KBM-7 (cell line): ENCODE measurements around the gene CPB1.
A peak's percentile ranks its signal among the peaks of the same experiment; 100 is the strongest.
"Not testable (repeated sequence)": the region's sequence is repeated elsewhere in the genome, so short reads cannot be mapped to it uniquely, and the experiment has no call there.

Source experiments
- DNase-seq: peaks from one replicate; pipeline ENCODE4 v3.0.0-alpha.2; 2015
- in situ Hi-C: fragments of 300-500 bp; cut with MboI; formaldehyde crosslinking; loops from 2 replicates; pipeline ENCODE4 v1.14.3; 2020; ENCODE audit warnings: low sequenced_read_pairs, low pct_unique_long_range_greater_than_20kb, mixed read lengths

The CPB1 gene

DNA sequence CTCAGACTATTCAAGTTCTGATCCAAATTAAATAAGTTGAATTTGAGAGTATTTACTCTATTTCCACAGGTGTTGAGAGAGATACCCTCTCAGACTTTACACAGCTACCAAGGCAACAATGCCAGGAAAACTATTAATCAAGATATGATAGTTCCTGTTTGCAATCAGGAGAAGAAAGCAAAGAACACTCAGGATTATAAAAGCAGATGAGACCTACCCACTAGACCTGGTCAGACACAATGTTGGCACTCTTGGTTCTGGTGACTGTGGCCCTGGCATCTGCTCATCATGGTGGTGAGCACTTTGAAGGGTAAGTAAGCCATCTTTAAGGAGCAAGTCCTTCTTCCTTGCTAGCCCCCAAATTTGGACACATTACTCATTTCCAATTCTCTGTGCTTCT lies at the start of gene CPB1:
TSS of gene CPB1 (plus strand) at position 227 of the 400 bp plus-strand sequence. CDS start at position 240, 13 bp downstream.
- DNase-seq, result no peak
- in situ Hi-C loops, result no loop called here

DNA sequence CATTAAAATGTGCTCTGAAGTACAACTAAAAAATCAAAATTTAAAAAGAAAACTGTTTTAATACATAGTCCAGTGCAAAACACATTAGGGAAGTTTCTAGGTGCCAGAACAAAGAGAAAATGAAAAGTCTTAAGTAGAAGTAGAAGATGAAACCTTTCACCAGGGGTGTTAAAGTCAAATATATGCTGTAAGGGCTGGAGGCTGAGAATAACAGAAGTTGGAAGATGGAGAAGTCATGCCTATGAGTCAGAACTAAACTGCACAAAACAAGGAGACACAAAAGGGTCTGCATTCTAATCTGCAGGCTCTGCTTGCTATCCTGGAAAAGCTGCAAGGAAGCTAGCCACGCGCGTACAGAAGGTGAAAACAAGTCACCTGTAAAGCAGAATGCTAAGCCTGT lies 48.7 kb upstream of the CPB1 start:
- in situ Hi-C loops, result no loop called here
- no peak for DNase-seq

- in situ Hi-C loops, result not testable (repeated sequence)
- peak; percentile 2 for DNase-seq
These were observed 42.6 kb upstream of the CPB1 start for GRCh38 chr3:148785026-148785425.

DNA sequence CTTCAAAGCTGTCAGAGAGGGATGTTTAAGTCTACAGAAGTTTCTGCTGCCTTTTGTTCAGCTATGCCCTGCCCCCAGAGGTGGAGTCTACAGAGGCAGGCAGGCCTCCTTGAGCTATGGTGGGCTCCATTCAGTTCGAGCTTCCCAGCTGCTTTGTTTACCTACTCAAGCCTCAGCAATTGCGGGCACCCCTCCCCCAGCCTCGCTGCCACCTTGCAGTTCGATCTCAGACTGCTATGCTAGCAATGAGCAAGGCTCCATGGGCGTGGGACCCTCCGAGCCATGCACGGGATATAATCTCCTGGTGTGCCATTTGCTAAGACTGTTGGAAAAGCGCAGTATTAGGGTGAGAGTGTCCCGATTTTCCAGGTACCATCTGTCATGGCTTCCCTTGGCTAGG lies 41.5 kb upstream of the CPB1 start:
- in situ Hi-C loops, DNase-seq: not testable (repeated sequence)

GRCh38 chr3:148789146-148789545 lies 38.5 kb upstream of the CPB1 start:
- DNase-seq, result no peak
- in situ Hi-C loops, result no loop called here

DNA sequence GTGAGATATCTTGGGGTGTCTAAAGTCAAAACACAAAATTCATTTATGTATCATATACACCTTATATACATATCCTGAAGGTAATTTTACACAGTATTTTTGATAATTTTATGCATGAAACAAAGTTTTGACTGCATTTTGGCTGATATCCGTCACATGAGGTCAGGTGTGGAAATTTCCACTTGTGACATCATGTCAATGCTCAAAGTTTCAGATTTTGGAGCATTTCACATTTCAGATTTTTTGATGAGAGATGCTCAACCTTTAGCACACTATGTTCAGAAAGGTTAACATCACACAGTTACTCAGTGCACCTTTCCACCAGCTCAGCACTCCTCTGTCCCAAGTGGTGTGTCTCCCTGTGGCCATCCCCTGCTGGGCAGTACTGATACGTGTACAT lies 37.7 kb upstream of the CPB1 start:
- DNase-seq, result no peak
- in situ Hi-C loops, result no loop called here

- DNase-seq, result no peak
- in situ Hi-C loops, result no loop called here
These were observed 37.2 kb upstream of the CPB1 start for GRCh38 chr3:148790370-148790769.

DNA sequence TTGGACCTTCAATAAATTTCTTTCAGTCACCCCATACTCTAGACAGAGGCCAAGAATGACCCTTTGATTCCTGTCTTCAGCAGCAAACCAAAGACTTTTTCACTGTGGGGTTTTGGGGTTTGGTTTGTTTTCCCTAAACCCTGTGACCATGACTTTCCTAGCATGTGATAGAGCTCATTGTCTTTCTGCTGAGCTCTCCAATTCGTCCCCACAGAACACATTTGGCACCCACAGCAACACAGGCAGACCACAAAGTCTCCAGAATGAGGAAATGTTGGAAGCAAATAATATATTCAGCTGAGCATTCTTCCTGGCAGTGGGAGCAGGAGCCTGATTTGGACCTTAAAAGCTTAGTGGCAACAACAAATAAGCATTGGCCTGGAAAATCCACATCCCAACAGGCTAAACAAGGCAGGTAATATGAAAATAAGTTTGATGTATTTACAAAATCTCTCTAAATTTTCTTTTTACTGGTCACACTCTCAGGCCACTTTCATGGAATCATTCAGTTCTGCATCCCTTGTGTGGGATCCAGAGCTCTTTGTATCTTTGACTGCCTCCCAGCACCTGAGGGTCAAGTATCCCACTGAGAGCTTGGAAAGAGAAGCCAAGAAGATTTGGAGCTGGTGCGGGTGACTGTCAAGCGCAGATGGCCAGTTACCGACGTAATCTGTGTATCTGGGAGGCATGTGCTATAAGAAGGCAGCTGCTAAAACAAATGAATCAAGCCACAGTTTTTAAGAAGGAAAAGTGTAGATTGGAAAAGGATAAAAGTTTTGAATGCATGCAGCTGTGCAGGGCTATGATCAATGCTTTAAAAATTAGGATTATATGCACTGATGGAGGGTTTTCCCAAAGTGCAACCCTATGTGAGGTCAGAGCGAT lies 36.5 kb upstream of the CPB1 start:
- no peak for DNase-seq
- in situ Hi-C loops, result no loop called here

DNA sequence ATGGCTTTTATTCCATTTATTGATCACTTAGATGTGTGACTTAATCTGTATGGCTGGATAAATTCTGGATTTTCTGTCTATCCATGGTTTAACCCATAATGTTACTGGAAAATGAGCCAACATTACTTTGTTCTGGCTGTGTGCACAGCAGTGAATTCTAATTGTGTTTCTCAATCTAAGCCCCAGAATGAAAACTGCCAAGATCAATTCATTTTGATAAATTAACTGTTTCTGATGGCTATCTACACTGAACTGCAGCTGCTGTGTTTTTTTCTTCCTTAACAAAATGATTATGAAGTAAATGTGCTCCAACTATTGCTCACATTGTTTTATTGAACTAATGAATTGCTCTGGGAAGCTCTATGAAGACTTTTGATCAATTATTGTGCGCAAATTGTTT lies 35.7 kb upstream of the CPB1 start:
- in situ Hi-C loops, result no loop called here
- no peak for DNase-seq

- in situ Hi-C loops, result no loop called here
- DNase-seq, result no peak
These were observed 35.1 kb upstream of the CPB1 start for GRCh38 chr3:148792516-148792915.

GRCh38 chr3:148796799-148797198 lies 30.8 kb upstream of the CPB1 start:
- in situ Hi-C loops, result no loop called here

GRCh38 chr3:148797795-148798194 lies 29.8 kb upstream of the CPB1 start:
- DNase-seq, result no peak
- in situ Hi-C loops, result no loop called here

More at GRCh38 chr3:148796799-148797198, 30.8 kb upstream of the CPB1 start:
- no peak for DNase-seq

DNA sequence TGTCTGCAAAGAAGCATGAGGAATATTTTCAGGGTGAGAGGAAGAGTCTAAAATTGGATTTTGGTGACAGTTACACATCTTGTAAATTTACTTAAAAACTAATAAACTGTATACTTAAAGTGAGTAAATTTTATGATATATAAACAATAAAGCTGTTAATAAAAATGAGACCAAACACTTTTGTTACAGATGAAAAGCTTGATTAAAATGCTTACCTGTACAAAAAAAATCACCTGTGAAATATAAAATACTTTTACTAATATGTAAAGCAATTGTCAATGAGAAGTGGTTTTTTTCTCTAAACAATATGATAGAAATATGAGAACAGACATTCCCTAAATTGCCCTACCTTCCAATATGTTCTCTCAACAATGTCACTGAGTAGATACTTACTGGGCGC lies 27.2 kb upstream of the CPB1 start:
- DNase-seq, result no peak
- in situ Hi-C loops, result no loop called here

DNA sequence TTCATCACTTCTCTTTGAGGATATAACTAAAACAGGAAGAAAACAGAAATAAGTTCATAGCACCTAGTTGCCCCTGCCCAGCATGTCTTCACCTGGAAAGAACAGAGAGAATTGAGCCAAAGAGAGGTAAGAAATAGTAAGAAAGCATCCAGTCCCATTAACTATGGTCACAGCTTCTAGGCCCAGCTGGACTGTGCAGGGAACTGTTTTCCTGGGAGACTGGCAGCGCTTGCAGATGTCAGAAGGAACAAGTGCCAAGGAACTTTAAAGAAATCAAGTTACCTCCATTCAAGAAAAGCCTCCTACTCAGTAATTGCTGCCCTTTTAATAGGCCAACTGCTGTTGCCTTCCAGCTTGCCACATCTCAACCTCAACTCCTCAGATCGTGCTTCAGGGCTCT lies 17.8 kb upstream of the CPB1 start:
- no peak for DNase-seq
- in situ Hi-C loops, result no loop called here

GRCh38 chr3:148815316-148816110 lies 12.1 kb upstream of the CPB1 start:
- in situ Hi-C loops, result no loop called here

DNA sequence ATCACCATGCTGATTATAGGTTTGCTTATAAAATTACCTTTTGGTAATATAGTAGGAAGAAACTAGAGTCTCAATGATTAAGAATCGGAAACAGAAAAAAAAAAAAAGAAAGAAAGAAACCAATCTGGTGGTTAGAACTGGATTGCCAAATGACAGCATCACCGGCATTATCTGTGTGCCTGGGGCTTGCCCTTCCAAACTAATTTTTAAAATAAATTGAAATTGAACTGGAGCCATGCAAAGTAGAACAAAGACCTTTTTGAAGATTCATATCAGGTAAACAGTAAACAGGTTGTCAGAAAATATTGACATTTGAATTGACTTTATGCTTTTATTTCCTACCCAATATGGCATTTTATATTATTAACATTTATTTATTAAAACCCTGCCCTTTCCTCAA lies 11.2 kb upstream of the CPB1 start:
- no peak for DNase-seq
- in situ Hi-C loops, result no loop called here

More at GRCh38 chr3:148815316-148816110, 12.1 kb upstream of the CPB1 start:
- DNase-seq, result no peak

DNA sequence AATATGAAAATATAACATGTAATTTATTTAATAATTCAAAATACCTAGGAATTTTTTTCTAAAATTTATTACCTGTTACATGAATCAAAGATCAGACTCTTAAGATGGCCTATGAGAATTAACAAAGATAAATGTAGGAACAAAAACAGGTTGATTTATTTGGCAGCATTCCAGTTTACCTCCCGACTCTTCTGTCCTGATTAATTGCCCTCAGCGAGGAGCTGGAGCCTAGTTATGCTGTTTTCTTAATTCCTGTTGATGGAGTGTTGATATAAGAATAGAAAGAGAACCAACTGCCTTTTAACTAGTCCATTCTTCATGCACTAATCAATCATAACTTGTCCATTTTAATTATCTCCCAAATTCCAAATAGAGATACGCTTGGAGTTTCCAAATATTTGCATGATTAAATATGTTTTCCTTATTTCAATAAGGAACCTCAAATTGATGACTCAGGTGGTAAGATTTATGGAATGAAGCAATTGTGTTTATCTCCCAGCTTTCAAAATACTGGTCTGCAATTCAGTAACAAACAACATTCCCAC lies 10.6 kb upstream of the CPB1 start:
- in situ Hi-C loops, result no loop called here
- no peak for DNase-seq

DNA sequence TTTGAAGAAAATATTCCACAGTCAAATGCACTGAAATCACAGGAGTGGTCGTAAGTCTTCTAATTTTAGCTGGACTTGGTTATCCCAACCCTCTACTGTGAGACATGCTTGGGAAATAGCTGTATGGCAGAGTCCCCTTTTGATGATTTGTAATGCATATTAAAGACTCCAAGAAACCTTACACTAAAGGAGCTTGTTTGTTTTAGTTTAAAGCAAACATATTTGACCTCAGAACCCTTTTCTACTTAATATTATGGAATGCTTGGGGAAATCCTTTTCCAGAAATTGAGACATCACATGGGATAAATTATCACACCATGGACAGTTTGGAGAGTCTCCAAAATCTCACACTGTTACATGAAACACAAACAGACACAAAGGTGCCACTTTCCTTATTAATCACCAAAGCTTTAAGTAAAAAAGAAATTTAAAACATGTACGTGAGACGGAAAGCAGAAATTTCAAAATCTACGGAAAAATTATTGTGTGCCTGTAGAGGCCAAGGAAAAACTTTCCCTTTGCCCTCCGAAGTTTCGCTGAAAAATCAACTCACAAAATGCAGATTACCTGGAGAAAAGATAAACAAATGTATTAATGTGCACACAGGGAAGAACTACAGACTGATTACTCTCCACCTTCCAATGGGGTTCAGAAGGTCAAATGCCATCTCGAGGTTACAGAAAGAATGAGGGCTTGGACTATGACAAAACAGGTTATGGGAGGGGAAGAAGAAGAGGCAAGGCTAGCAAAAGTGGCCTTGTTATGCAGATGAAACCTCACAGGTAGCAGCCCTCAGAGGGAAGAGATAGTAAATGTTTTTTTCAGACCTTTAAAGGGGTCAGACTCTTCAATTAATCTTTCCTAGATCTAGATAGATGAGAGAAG lies 7.0 kb upstream of the CPB1 start:
- DNase-seq, result no peak
- in situ Hi-C loops, result no loop called here

DNA sequence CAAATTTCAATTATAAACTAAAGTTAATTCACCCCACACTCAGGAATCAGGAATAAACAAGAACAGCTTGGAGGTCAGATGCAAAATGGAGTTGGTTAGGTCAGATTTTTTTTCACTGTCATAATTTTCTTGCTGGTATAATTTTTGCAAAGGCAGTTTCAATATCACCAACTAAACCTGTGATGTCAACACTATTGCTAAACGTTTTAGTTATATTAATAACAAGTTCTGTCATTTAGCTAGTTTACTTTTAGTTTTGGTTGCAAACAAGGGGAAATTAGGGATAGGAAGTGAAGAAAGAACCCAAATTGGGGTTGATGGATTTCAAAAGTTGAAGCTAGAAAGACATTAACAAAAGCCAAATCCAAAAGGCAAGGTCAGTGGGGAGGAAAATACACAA lies 4.6 kb upstream of the CPB1 start:
- no peak for DNase-seq
- in situ Hi-C loops, result no loop called here
